OCI-LY3 (cell line): Measurements from ENCODE around the gene CEMIP.

Experiments used
- H2AFZ ChIP-seq: fragments of 200-600, 300-600 bp; shearing (Covaris generic); 2 replicates; pipeline ENCODE4 v1.6.0; 2014; ENCODE audit warnings: antibody characterized with exemption, low read depth, low read length
- H3K27ac ChIP-seq: fragments of 200-600, 300-600 bp; sonication (generic); 2 replicates; pipeline ENCODE4 v1.5.1; 2014; ENCODE audit warnings: mild to moderate bottlenecking, low read length, moderate library complexity, mixed read lengths
- H3K27me3 ChIP-seq: fragments of 200-600, 300-600 bp; sonication (generic); 2 replicates; pipeline ENCODE4 v1.6.1; 2014; ENCODE audit warnings: low read depth, low read length, mixed read lengths
- H3K36me3 ChIP-seq: fragments of 200-600, 300-600 bp; sonication (generic); replicated peaks from 2 replicates; pipeline ENCODE3; 2014; ENCODE audit warnings: low read depth, low read length, mixed read lengths
- H3K4me1 ChIP-seq: fragments of 300-600, 200-600 bp; sonication (generic); 2 replicates; pipeline ENCODE4 v1.6.1; 2014; ENCODE audit warnings: low read length, mixed read lengths
- H3K4me2 ChIP-seq: fragments of 200-600, 300-600 bp; sonication (generic); 2 replicates; pipeline ENCODE4 v1.6.1; 2014; ENCODE audit warnings: low read length, mixed read lengths
- H3K4me3 ChIP-seq: fragments of 300-600, 200-600 bp; sonication (generic); 2 replicates; pipeline ENCODE4 v1.5.1; 2014; ENCODE audit warnings: antibody characterized with exemption, mild to moderate bottlenecking, low read length, moderate library complexity
- H3K79me2 ChIP-seq: fragments of 300-600, 200-600 bp; shearing (Covaris generic); 2 replicates; pipeline ENCODE4 v1.6.1; 2014; ENCODE audit warnings: mild to moderate bottlenecking, low read length, mixed read lengths
- H3K9ac ChIP-seq: fragments of 300-600, 200-600 bp; shearing (Covaris generic); 2 replicates; pipeline ENCODE4 v1.6.0; 2014; ENCODE audit warnings: mild to moderate bottlenecking, low read length, moderate library complexity
- H3K9me3 ChIP-seq: fragments of 200-600, 300-600 bp; shearing (Covaris generic); 2 replicates; pipeline ENCODE4 v1.6.1; 2014; ENCODE audit warnings: low read length, mixed read lengths; ENCODE audit not compliant: insufficient read depth
- H4K20me1 ChIP-seq: fragments of 200-600, 300-600 bp; sonication (generic); 2 replicates; pipeline ENCODE4 v1.6.1; 2016; ENCODE audit warnings: low read length, mixed read lengths; ENCODE audit not compliant: insufficient read depth
- EZH2phosphoT487 ChIP-seq: fragments of 200-600 bp; shearing (Covaris generic); IDR thresholded peaks from 2 replicates; pipeline ENCODE4 v1.6.1; 2018; ENCODE audit warnings: antibody characterized with exemption, mixed run types, low read depth
- TF ChIP-seq, protein P1 (sequence below): fragments of 200-600, 300-600 bp; sonication (generic); IDR thresholded peaks from 2 replicates; pipeline ENCODE4 v1.5.1; 2014; ENCODE audit warnings: antibody characterized with exemption, low read length, low read depth

Gene CEMIP, protein sequence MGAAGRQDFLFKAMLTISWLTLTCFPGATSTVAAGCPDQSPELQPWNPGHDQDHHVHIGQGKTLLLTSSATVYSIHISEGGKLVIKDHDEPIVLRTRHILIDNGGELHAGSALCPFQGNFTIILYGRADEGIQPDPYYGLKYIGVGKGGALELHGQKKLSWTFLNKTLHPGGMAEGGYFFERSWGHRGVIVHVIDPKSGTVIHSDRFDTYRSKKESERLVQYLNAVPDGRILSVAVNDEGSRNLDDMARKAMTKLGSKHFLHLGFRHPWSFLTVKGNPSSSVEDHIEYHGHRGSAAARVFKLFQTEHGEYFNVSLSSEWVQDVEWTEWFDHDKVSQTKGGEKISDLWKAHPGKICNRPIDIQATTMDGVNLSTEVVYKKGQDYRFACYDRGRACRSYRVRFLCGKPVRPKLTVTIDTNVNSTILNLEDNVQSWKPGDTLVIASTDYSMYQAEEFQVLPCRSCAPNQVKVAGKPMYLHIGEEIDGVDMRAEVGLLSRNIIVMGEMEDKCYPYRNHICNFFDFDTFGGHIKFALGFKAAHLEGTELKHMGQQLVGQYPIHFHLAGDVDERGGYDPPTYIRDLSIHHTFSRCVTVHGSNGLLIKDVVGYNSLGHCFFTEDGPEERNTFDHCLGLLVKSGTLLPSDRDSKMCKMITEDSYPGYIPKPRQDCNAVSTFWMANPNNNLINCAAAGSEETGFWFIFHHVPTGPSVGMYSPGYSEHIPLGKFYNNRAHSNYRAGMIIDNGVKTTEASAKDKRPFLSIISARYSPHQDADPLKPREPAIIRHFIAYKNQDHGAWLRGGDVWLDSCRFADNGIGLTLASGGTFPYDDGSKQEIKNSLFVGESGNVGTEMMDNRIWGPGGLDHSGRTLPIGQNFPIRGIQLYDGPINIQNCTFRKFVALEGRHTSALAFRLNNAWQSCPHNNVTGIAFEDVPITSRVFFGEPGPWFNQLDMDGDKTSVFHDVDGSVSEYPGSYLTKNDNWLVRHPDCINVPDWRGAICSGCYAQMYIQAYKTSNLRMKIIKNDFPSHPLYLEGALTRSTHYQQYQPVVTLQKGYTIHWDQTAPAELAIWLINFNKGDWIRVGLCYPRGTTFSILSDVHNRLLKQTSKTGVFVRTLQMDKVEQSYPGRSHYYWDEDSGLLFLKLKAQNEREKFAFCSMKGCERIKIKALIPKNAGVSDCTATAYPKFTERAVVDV (N-terminal part only)

DNA sequence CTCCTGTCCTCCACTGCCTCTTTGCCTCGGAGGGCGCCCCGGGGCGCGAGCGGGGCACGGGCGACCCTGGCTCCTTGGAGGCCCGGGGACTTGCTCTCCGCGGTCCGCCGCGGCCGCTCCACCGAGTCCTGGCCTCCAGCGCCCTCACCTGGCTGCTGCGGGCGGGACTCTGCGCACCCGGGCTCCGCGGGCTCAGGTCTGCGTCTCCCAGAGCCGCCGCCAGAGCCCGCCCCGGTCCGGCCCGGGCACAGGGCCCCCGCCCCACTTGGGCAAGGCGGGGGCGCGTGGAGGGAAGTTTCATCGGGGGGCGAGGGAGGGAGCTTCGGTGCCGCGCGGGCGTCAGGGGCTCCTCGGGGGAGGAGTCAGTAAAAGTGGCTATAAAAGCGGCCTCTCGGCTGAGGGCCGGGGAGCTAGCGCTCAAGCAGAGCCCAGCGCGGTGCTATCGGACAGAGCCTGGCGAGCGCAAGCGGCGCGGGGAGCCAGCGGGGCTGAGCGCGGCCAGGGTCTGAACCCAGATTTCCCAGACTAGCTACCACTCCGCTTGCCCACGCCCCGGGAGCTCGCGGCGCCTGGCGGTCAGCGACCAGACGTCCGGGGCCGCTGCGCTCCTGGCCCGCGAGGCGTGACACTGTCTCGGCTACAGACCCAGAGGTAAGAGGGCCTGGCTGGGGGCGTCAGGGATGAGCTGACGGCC lies at the start of gene CEMIP:
CEMIP (plus strand) TSS at position 407 of the 694 bp plus-strand sequence. CDS start 94,510 bp downstream, outside the sequence.
- peaks cover 8% of the 10 kb centered on the region for H3K4me1 ChIP-seq
- TF ChIP-seq EZH2phosphoT487: no peak
- TF ChIP-seq, protein P1, sequence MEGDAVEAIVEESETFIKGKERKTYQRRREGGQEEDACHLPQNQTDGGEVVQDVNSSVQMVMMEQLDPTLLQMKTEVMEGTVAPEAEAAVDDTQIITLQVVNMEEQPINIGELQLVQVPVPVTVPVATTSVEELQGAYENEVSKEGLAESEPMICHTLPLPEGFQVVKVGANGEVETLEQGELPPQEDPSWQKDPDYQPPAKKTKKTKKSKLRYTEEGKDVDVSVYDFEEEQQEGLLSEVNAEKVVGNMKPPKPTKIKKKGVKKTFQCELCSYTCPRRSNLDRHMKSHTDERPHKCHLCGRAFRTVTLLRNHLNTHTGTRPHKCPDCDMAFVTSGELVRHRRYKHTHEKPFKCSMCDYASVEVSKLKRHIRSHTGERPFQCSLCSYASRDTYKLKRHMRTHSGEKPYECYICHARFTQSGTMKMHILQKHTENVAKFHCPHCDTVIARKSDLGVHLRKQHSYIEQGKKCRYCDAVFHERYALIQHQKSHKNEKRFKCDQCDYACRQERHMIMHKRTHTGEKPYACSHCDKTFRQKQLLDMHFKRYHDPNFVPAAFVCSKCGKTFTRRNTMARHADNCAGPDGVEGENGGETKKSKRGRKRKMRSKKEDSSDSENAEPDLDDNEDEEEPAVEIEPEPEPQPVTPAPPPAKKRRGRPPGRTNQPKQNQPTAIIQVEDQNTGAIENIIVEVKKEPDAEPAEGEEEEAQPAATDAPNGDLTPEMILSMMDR: peak; percentile 97
- peak within 1 kb of the TSS; percentile 56 for H2AFZ ChIP-seq
- peak within 1 kb of the TSS; percentile 55 for H3K9ac ChIP-seq
- H3K27ac ChIP-seq: no peak within 1 kb of the TSS
- peak within 1 kb of the TSS; percentile 79 for H3K4me3 ChIP-seq
- no peaks in the 10 kb centered on the region for H3K79me2 ChIP-seq
- peak within 1 kb of the TSS; percentile 77 for H3K4me2 ChIP-seq
- H3K27me3 ChIP-seq: no peaks in the 10 kb centered on the region; the same call in 1 of the 2 replicates
- H3K36me3 ChIP-seq: no peaks in the 10 kb centered on the region
- no peaks in the 10 kb centered on the region for H4K20me1 ChIP-seq
- no peaks in the 10 kb centered on the region for H3K9me3 ChIP-seq

DNA sequence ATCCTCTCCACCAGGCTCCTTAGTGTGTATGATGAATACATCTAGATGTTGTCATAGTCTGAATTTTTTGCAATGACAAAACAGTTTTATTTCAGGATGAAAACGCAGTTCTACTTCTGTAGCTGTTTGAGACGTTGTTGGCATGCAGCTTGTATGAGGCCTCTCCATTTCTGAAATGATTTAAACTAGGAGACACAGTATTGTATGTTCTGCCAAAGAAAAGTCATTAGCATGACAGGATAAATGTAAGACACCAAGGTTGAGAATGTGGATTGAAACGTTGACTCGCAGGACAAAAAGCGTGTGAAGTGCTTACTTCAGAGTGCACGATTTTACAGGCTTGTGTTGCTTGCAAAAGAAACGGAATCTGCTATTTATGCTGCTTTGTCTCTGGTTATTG lies 48.8 kb upstream of the CEMIP start:
- H3K36me3 ChIP-seq: no peaks in the 10 kb centered on the region
- H3K4me2 ChIP-seq: no peak overlapping the region
- H4K20me1 ChIP-seq: peaks cover 54% of the 10 kb centered on the region
- H3K79me2 ChIP-seq: peaks cover 72% of the 10 kb centered on the region
- no peaks in the 10 kb centered on the region for H3K9me3 ChIP-seq
- H3K4me1 ChIP-seq: no peaks in the 10 kb centered on the region
- H3K27me3 ChIP-seq: no peaks in the 10 kb centered on the region
- no peak overlapping the region for H3K9ac ChIP-seq
- no peak overlapping the region for H3K4me3 ChIP-seq
- no peak overlapping the region for H3K27ac ChIP-seq
- no peak for TF ChIP-seq EZH2phosphoT487
- TF ChIP-seq, protein P1: no peak
- H2AFZ ChIP-seq: no peak overlapping the region

DNA sequence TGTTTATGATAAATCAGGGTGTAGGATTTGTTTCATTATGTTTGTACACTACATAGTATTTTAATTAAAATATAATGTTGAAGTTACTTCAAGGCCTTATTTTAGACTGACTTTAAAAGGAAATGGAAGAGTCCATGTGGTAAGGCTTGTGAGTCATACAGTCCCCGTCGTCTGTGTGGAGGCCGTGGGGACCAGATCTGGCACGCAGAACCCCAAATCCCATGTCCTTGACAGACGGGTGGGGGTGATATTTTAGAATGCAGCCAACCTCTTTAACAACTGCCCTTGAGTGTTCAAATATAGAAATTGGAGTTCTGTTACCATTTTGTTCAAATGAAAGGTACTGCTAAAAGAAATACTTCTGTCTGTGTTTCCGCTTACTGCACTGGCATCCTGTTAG lies 48.2 kb upstream of the CEMIP start:
- peaks cover 76% of the 10 kb centered on the region for H3K79me2 ChIP-seq
- H2AFZ ChIP-seq: no peak overlapping the region
- peaks cover 54% of the 10 kb centered on the region for H4K20me1 ChIP-seq
- TF ChIP-seq EZH2phosphoT487: no peak
- TF ChIP-seq, protein P1: no peak
- no peak overlapping the region for H3K4me2 ChIP-seq
- no peaks in the 10 kb centered on the region for H3K4me1 ChIP-seq
- no peak overlapping the region for H3K9ac ChIP-seq
- H3K27me3 ChIP-seq: no peaks in the 10 kb centered on the region
- H3K9me3 ChIP-seq: no peaks in the 10 kb centered on the region
- no peak overlapping the region for H3K27ac ChIP-seq
- H3K4me3 ChIP-seq: no peak overlapping the region
- H3K36me3 ChIP-seq: no peaks in the 10 kb centered on the region
